Activated CD4-positive, alpha-beta T cell treated with anti-CD3 and anti-CD28 coated beads, Interleukin-2, Interleukin-6, amounts not matched to agents 100 ng/mL and 50 ng/mL, durations not matched to agents 16 hours and 8 hours (primary cell): Measurements from ENCODE around the gene TRIO.

Source experiments
- DNase-seq: peaks from one replicate; pipeline ENCODE4 v3.0.0-alpha.2; 2020

TRIO gene

DNA sequence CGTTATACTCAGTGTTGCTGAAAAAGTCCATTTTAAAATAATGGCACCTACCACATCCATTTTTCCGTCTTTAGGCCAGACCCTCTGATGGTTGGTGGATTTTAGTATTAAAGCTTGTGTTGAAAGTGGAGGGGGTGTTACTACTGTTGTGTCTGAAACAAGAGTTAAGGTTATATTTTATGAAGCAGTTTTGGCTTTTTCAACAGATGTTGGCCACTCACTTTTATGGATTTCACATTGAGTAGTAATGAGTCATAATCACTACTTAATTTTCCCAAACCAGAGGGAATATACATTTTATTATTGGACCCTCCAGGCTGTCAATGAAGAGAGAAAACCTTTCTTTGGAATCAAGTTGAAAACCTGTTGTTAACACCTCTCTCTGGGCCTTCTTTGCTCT is 88.0 kb downstream of the TRIO start:
- DNase-seq, result no peak

DNA sequence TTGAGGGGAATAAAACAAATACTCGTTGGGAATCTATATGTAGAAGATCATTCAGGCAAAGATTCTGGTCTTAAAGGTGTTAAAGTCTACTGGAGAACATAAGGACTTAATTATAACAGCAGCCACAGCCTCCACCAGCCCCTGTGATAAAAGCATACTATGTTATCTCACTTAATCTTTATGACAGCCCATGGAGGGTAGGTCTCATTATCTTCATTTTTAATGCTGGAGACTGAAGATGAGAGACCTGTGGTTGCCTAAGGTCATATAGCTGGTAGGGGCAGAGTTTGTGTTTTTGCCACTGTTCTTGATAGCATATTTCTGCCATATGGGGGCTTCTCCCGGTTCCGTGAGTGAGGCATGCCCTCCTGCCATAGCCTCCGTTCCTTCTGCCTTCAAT is 88.7 kb downstream of the TRIO start:
- DNase-seq, result no peak

DNA sequence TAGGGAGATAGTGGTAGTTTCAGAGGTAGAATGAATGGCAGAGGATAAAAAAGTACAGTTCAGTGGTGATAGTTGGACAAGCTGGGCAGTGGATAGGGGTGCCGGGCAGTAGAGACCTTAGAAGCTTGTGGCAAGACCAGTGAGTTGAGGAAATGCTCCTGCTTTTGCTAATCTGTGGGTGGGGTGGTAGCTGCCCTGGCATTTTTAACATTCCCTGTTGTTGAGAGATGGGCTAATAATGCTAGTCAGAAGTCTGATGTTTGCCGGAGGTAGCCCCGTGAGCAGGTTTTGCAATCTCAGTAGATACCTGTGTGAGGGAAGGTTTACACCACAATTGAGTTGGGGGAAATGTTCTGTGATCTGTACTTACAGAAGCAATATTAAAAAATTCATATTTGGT is 91.1 kb downstream of the TRIO start:
- no peak for DNase-seq

DNA sequence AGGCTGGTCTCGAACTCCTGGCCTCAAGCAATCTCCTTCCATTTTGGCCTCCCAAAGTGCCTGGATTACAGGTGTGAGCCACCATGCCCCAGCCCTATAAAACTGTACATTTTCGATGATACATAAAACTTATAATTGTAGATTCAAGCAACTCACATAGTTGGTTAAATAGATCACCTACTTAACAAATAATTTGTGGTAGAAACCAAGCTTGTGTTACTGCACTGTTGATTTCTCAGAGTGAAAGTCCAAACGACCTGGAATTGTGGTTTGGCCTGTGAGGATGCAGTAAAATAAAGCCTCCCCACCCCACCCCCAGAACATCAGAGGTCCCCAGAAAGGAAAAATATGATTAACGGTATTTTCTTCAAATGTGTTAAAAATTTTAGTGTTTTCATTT is 92.7 kb downstream of the TRIO start:
- DNase-seq, result no peak

DNA sequence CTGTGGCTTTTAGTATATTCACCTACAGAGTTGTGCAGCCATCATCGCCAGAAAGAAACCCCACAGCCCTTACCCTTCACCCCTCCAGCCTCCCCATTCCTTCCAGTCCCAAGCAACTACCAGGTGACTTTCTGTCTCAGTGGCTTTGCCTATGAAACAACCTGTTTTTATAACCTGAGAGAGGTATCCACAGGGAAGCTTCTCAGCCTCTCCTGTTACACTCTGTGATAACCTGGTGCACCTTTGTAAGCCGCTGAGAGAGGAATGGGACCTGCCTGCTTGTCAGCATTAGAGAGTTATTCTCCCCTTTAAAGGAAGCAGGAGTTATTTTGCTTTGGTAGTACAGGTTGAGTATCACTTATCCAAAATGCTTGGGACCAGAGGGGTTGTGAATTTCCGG is 93.6 kb downstream of the TRIO start:
- no peak for DNase-seq

DNA sequence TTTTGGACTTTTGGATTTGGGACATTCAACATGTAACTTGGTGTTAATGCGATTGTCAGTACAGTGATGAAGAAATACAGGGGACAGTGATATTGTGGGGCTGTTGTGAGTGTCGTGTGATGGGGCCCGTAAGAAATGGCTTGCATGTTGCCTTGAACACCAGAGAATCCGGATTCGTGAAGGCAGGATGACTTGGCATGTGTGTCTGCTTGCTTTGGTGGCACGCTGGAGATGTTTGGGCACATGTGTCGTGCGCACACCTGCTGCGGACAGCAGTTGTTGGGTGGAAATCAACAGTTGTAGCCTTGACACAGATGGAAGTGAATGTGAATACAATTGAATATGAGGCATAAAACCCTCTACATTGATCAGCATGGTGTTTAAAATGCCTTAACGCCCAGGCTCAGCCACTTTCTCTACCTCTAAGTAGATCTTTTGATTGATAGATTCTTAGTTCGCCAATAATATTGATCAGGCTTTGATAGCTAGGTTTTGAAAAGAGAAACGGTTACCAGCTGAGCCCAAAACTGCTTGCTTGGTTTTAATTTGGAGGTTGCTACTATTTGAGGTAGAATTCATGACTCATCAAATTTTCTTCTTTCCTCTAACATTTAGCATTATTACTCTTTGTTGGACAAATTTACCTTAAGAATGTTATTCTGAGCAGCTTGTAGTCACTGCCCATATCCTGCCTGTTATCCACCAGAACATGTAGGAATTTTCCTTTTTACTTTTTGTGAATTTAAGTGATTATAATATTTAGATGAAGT is 94.4 kb downstream of the TRIO start:
- DNase-seq, result no peak

DNA sequence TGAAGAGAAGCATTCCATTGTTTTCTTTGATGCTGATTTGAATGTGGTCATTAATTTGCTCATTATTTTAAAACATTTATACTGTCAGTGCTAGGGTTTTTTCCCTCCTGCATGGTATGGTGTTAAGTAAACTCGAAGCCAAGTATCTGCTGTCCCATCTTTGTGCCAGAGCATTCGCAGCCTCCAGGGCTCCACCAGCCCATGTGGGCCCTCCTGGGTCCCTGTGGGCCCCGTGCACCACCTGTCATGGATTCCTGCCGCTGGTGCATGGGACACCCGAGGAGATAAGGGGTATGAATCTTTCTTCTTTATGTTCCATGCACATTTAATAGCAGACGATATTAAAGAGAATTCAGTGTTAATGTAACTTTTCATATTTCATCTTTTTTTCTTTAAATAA is 95.1 kb downstream of the TRIO start:
- DNase-seq, result no peak

DNA sequence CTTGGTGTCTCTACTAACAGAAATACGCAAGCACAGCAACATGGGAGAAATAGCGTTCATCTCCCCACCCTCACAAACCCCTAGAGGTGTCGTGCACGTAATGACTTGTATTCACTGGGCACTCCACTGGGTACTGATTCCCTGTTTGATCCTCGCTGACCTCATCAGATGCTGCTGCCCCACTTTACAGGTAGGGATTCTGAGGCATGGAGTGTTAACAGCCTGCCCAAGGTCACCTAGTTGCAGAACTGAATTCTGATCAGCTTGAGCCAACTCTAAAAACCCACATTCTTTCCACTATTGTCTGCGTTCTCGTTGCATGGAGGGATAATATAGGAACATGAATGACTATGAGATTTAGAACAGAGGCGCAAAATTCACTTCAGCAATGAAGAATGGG is 96.3 kb downstream of the TRIO start:
- no peak for DNase-seq

DNA sequence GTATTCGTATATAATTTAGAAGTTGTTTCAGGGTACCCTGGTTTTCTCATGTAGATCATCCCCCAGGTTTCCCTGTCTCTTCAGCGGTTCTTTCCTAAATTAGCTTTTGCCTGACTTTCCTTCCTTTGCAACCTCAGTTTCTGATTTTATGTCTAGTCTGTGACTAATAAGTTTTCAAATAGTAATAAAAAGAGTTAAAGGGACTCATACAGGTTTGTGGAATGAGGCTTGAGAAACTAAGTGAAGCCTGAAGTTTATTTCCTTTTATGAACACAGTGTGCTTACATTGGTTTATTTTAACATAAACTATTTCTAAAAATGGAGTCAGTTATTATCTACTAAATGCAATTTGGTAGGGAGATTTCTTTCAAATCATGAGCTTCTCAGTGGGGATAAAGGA is 96.8 kb downstream of the TRIO start:
- no peak for DNase-seq

DNA sequence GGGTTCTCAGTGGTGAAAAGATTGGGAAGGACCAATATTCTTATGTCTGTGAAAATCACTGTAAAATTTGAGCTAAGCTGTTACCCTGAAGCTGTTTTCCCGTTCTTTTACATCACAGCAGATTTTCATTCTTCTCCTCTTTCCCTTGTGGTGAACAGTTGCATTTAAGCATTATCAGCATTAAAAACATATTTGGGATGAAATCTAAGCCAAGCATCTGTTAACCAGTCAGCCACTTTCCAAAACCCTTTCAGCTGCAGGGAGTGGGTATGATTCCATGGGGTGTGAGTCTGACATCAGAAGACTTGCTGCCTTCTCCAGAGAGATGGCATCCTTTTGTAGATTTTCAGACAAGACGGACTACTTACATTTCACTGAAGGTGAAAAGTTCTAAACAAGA is 97.2 kb downstream of the TRIO start:
- no peak for DNase-seq

DNA sequence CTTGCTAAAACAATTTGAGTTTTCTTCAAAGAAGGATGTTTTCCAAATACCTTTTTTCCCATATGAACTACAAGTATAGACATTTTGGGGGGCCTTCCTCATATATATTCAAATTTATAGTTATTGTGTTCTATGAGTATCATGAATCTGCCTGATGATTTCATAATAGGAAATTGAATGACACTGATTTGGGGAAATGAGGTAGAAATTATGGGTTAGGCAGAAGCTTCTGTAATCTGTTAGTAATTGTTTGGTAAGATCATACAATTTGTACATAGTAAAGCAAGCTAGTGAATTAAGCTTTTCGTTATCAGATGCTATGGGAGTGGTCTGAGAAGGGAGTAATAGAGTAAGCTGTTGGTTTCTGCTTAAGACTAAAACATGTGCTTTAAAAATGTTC is 98.0 kb downstream of the TRIO start:
- DNase-seq, result no peak

DNA sequence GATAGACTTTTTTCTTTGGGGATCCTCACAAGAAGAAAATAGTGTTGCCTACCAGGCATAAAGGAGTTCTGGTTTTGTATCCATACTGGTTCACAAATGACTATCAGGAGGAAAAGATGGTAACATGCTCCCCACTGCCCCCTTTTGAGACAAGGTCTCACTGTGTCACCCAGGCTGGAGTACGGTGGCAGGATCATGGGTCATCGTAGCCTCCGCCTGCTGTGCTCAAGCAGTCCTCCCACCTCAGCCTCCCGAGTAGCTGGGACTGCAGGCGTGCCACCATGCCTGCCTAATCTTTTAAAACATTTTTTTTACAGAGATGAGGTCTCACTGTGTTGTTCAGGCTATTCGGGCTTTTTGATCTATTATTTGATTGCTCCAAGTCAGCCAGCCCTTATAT is 99.3 kb downstream of the TRIO start:
- DNase-seq, result no peak

DNA sequence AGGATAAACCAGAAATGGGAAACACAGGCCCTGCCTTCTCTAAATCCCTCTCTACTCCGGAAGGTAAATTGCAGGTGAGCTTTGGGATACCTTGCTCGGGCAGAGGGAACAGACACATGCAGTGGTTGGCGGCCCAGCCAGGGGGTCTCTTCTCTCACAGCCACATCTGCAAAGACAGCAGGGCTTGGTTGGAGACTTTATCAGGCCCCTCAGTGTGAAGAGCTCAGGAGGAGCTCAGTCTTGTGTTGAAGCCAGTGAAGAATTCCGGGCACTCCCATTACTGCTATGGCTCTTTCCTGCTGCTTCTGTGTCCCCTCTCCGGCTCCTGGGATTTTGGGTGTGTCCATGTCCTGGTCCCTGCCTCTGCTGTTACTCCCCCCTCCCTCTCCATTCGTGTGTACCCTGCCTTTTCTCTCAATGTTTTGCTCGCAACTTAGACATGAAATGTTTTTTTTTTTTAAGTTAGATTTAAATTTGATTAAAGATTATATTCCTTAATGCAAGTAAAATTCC is 99.8 kb downstream of the TRIO start:
- no peak for DNase-seq

DNA sequence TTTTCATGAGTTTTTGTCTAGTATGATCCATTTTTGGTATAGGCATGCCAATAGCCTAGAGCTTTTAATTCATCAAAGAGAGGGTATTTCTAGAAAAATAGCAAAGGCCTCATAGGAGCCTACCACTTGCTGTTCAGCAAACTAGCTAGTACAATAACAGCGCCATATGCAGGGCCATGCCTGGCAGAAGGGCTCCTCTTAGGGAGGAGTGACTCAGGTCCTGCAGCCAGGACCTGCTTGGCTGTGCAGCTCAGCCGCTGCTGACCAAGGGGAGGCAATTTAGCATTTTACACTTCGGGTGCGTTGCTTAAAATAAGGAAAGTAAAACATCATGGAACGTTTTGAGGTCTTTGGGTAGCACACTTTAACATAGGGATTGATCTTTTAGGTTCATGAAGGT is 100.6 kb downstream of the TRIO start:
- DNase-seq, result no peak

DNA sequence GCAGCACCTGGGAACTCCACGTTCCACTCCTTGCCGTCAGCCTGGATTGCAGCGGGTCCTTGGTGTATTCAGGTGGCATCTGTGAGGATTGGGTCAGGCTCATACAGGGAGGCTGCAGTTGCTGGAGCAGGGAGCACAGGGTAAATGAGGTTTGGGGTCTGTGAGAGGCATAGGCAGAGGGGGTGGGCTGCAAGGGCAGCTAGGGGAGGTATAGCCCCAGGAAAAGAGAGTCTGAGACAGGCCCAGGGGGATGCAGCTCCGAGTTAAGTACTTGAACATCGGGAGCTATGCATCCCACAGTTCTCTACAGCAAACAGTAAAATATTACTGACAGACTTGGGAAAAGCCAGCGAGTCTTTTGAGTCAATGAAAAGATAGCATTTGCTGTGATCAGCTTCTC is 101.6 kb downstream of the TRIO start:
- no peak for DNase-seq

DNA sequence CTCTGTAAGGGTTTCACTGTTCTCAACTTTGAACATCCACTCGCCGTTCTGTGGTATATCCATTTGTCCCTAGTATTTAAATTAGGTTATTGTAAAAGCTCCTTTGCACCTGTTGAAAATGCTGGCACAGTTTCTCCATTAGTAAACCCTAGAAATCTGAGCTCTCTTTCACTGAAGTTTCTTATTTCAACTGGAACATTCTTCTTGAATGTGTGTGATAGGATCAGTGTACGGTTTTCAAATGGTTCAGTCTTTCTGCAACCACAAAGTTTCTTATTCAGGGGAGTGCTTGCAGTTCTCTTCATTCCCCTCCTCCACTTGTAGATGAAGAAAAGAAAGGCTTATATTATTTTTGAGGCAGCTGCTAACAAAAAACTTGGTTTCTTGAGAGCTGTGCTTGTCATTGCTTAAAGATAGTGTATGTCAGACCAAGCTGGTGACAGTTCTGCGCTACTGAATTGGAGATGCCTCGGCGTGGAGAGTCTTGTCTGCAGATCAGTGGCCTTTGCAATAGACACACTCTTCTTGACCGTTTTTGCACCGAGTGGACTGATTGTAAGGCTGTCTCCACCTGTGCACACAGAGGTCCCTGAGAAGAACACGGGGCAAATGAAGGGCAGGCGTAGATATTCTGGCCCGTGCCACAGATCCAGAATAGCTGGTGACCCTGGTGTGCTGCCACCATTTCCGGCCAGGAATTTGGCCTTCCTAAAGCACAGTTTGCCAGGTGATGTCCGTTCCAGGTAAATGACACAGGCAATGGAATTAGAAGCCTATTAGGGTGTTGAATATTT is 102.2 kb downstream of the TRIO start:
- no peak for DNase-seq

DNA sequence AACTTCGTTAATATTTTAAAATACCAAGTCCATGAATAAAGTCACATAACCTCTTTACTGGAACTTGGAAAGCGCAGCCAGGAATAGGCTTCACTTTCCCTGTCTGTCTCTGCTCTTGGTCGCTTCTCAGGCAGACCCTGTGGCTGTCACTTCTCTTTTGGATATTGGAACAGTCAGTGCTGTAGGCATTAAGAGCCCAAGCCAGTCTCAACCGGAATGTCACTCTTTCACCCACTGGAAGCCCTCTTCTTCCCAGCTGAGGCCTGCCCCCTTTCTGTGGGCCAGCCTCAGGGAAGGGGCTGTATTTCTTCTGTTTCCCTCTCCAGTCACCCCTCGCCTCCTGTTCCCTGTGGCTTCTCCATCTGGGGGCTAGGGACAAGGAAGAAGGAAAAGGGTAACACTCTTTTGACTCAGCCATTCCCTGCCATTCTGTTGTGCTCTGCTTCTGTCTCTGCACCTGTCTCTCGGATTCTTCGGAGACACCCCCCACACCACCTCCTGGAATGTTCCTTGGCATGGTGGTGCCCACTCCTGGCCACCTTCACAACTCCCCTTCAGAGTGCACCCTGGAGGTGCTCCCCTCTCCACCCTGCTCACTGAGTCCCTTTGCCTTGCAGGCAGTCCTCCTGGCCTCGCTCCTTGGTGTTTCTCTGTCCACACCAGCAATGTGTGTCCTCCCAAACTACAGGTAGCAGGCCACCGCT is 103.4 kb downstream of the TRIO start:
- DNase-seq, result no peak

DNA sequence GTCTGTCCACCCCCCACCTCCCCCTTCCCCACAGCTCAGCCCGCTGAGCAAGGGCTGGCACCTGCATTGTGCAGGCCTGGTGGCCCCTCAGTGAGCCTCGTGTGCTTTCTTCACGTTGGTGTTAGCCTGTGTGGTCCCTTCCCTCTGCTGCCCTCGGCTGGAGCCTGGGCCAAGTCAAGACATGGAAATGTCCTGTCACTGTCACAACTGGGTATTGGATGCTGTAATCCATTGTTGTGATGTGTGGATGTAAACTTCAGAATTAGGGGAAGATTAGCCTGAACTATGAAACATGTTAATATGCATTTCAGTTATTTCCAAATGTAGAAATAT is 103.9 kb downstream of the TRIO start:
- DNase-seq, result no peak

DNA sequence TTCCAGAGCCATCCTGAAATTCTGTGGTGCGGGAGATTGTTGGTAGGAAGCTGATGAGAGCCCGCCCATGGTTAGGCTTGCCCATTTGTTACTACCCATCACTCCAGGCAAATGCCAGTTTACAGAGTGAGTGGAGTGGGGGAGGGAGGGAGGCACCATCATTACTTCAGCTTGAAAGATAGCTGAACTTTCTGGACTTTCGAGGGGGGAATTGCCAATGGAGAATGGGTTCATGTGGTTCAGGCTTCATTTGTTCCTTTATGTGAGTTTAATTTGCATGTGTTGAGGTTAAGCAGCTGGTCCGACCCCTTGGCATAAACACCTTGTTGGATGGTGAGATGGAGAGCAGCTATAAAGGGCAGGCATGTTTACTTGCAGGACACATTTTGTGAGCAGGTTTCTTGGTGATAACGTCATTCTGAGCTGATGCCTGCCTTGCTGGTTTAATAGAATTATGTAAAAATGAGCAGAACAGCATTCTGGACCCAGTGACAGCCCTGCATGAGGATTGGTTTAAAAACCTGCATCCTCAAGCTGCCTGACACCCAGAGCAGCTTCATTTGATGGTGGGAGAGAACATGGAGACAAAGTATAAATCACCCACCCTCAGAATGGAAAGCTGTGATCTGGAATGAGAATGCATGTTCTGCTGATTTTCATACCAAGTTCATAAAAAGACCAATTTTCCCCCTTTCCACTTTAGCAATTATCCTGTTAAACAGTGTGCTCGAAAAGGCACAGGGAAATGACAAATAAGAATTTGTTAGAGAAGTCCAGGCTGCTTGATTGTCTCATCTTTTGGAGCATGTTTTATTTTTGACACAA is 106.3 kb downstream of the TRIO start:
- DNase-seq, result no peak

DNA sequence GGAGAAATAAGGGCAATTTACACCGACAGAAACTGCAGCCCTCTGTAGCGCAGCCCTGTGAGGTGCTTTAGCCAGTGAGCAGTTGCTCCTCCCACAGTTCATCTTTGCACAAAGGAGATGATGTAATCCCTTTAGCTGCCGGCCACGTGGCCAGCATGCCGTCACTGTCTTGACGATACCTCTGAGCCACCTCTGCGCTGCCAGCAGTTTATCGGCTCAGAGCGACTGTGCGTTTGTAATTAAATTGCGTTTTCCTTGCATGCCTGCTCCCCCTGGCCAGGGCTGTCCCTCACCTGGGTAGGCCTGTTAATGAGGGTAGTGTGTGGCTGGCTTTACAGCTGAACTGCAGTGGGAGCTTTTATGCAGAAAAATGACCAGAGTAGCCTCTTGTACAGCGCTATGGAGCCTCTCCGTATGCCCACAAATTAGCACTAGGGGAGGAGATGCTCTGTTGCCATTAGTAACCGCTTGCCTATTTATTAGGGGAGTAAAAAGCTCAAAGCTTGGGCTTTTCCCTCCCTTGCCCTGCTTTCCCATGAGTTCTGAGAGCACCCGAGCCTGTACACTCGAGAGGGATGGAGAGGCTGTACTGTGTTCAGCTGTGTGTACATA is 107.0 kb downstream of the TRIO start:
- DNase-seq, result no peak

DNA sequence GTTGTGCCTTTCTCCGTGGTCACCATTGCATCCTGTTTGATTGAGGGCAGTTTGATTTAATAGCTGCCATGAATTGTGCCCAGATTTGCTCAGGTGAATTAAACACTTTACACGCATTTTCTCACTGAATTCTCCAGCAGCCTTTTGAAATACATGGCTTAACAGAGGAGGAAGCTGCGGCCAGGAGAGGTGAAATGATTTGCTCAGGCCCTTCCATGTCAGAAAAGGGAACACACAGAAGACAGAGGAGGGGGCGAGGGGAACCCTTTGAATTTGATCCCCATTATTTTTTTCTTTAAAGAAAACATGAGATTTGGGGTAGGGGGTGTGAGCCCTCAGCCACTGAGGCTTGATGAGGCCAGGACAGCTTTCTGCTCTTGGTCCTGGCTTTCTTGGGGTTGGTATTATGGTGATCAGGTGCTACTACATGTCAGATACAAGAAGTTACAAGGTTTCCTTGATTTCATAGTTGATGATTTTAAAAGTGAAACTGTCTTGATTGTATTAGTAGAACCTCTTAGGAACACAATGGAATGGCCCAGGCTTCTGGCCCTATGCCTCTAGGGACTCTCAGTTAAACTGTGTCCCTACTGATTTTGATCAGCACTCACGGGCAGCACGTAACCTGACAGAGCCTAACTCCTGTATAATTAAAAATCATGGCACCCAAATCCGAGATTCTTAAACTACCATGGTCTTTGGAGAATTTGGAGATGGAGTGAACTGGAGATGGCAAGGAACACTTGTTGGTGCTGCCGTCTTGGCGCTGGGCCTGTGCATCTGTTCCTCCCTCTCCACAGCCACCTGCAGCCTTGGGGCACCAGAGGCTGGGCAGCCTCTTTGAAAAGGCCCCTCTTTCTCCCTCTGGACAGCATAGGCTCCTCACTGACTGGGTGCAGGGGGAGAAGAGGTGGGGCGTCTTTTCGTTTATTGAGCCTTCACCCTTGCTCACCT is 107.9 kb downstream of the TRIO start:
- DNase-seq, result no peak
